ENCODE data around the gene MEG3. TPM values are rescaled to one million over a fixed set of nuclear protein-coding genes. Genes with fewer than 3 reads are reported as not detected.

MEG3 gene
- total RNA-seq, 2 experiments from 2014 or later = not detected

DNA sequence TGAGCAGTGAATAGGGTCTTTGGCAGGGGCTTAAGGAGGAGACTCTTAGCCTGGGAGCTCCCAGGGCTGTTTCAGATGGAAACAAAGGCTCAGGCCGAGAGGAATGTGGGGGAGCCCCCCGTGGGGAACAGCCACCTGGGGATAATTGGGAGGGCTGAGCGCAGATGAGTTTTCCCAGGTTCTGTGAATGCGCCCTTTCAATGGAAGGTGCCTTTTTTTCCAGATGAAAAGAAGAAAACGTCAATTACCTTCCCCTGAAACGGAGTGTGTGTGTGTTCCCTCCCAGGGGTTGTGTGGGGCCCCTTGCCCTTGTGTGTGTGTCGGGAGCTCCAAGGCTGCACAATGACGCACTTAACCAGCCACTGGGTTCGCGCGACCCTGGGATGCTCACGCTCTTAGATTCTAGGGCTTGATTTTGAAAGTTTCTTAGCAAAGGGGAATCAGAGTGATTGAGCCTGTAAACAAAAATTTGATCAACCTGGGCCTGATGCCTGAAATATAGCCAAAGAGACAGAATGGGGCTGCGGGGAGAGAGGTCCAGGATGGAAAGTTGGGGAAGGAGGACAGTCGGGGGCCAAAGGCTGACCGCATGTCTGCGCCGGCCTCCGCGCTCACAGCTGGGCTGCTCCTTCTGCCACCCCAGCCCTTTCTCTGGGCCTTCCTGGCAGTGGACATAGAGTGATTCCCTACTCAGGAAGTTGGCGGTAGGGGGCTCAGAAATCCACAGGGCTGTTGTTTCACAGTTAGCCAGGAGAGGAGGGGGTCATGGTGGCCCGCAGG is 14.6 kb downstream of the MEG3 start:
- Histone ChIP-seq H3K9me2 (ENCODE audit: insufficient read depth, low read length) (no peaks in the 10 kb centered on the region), H2AFZ (ENCODE audit: low read length) (no peak overlapping the region), H3K4me3 (ENCODE audit: low read depth, low read length, poor library complexity, severe bottlenecking) (no peak overlapping the region), H3K9me3 (ENCODE audit: low read length) (no peaks in the 10 kb centered on the region), H3K27ac (ENCODE audit: low read depth, low read length, poor library complexity, severe bottlenecking) (no peak overlapping the region), H3K4me1 (ENCODE audit: insufficient read depth, low read length, poor library complexity, severe bottlenecking) (no peaks in the 10 kb centered on the region), H4K20me1 (ENCODE audit: insufficient read depth, low read length) (no peaks in the 10 kb centered on the region), H3K36me3 (ENCODE audit: insufficient read depth, low read length) (no peaks in the 10 kb centered on the region), H3K79me2 (ENCODE audit: insufficient read depth, low read depth, low read length) (no peaks in the 10 kb centered on the region), H3K4me2 (ENCODE audit: low read length) (no peak overlapping the region)
- DNase-seq (ENCODE audit: low spot score) = no peak
- ChIA-PET POLR2A (no interaction called here), CTCF (ENCODE audit: unreplicated experiment) (no interaction called here)
- TF ChIP-seq, protein P1, sequence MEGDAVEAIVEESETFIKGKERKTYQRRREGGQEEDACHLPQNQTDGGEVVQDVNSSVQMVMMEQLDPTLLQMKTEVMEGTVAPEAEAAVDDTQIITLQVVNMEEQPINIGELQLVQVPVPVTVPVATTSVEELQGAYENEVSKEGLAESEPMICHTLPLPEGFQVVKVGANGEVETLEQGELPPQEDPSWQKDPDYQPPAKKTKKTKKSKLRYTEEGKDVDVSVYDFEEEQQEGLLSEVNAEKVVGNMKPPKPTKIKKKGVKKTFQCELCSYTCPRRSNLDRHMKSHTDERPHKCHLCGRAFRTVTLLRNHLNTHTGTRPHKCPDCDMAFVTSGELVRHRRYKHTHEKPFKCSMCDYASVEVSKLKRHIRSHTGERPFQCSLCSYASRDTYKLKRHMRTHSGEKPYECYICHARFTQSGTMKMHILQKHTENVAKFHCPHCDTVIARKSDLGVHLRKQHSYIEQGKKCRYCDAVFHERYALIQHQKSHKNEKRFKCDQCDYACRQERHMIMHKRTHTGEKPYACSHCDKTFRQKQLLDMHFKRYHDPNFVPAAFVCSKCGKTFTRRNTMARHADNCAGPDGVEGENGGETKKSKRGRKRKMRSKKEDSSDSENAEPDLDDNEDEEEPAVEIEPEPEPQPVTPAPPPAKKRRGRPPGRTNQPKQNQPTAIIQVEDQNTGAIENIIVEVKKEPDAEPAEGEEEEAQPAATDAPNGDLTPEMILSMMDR (conservative IDR thresholded peaks at IDR 0.05; ENCODE audit: low read length) = no peak
- TF ChIP-seq EZH2phosphoT487 (IDR thresholded peaks at IDR 0.05; ENCODE audit: borderline replicate concordance, low read depth, low read length) = no peak
- intact Hi-C loops (cut with micrococcal nuclease; ENCODE audit: unreplicated experiment) = no loop called here
- no TSS peak for BruUV-seq (replicated peaks)

DNA sequence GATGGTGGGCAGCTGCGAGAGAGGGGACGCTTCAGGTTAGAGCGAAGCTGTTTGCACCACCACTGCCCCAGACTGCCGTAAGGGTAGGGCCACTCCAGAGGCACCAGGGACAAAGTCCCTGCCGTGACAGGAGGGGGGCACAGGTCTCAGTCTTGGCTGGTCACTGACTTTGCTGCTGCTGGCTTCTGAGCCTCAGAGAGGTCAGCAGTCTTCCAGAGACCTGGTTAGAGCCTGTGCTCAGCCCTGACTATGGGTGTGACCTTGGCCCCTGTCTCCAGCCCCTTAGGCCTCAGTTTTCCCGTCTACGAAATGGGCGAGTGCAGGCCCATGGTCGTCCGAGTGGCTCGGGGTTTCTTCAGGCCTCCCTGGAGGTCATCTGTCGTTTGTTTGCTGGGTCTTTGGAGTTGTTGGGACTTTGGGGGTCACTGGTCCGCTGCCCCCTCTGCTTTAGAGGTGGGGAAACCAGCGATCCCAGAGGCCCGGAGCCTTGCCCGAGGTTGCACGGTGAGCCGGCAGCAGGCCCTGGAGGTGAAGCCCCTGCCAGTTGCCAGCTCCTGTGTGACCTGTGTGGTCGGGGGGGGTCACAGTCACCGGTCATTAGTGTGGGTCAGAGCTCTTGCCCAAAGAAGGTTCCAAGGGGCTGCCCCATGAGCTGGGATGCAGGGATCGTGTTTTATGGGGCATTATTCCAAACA is 15.3 kb downstream of the MEG3 start:
- POLR2A ChIA-PET = no interaction called here
- H4K20me1 ChIP-seq (ENCODE audit: insufficient read depth, low read length) = no peaks in the 10 kb centered on the region
- no peak overlapping the region for H3K4me2 ChIP-seq (ENCODE audit: low read length)
- no peak for DNase-seq (ENCODE audit: low spot score)
- BruUV-seq (replicated peaks) = no TSS peak
- no peaks in the 10 kb centered on the region for H3K4me1 ChIP-seq (ENCODE audit: insufficient read depth, low read length, poor library complexity, severe bottlenecking)
- no peaks in the 10 kb centered on the region for H3K36me3 ChIP-seq (ENCODE audit: insufficient read depth, low read length)
- no peaks in the 10 kb centered on the region for H3K9me3 ChIP-seq (ENCODE audit: low read length)
- no peak overlapping the region for H3K27ac ChIP-seq (ENCODE audit: low read depth, low read length, poor library complexity, severe bottlenecking)
- no peaks in the 10 kb centered on the region for H3K79me2 ChIP-seq (ENCODE audit: insufficient read depth, low read depth, low read length)
- no peak overlapping the region for H3K4me3 ChIP-seq (ENCODE audit: low read depth, low read length, poor library complexity, severe bottlenecking)
- no peak overlapping the region for H2AFZ ChIP-seq (ENCODE audit: low read length)
- CTCF ChIA-PET (ENCODE audit: unreplicated experiment) = no interaction called here
- H3K9me2 ChIP-seq (ENCODE audit: insufficient read depth, low read length) = no peaks in the 10 kb centered on the region
- TF ChIP-seq EZH2phosphoT487 (IDR thresholded peaks at IDR 0.05; ENCODE audit: borderline replicate concordance, low read depth, low read length) = no peak
- TF ChIP-seq, protein P1 (conservative IDR thresholded peaks at IDR 0.05; ENCODE audit: low read length) = no peak
- intact Hi-C loops (cut with micrococcal nuclease; ENCODE audit: unreplicated experiment) = no loop called here

Measured in OCI-LY7 (cell line).